Left renal cortex interstitium (tissue), 4 donors: ENCODE results near the gene RAB22A. TPM values are rescaled to one million over a fixed set of nuclear protein-coding genes. Genes with fewer than 3 reads are reported as not detected.
A peak's percentile ranks its signal among the peaks of the same experiment; 100 is the strongest.

Source experiments
- DNase-seq, 4 donors: peaks; one replicate each; pipeline ENCODE4 v3.0.0-alpha.2; 2013; ENCODE audit warnings: low read depth in 4 of 4, low spot score in 2 of 4, missing footprints in 1 of 4
- polyA plus RNA-seq, 4 donors: library from polyadenylated mRNA; unstranded; fragments of 120-200 nt; gene quantifications; one replicate each; pipeline ENCODE4 v1.2.1, GENCODE V29; 2013; ENCODE audit not compliant: insufficient read length in 4 of 4

The RAB22A gene
- polyA plus RNA-seq, 4 donors: 16.2 to 24.0 (median 19.1) TPM

- DNase-seq: no peak
Measured at GRCh38 chr20:58381627-58382026, 72.1 kb downstream of the RAB22A start.

- no peak for DNase-seq
Measured at GRCh38 chr20:58382096-58382495, 72.6 kb downstream of the RAB22A start.

GRCh38 chr20:58384821-58385220, 75.3 kb downstream of the RAB22A start:
- no peak for DNase-seq

- DNase-seq: no peak
Measured at GRCh38 chr20:58388028-58388601, 78.6 kb downstream of the RAB22A start.

- DNase-seq: peak; percentile 81 to 89 (median 86)
Measured at GRCh38 chr20:58388882-58389323, 79.4 kb downstream of the RAB22A start, which contains the start of gene VAPB. VAPB (plus strand) TSS chr20:58389229; CDS start chr20:58389460, 231 bp downstream.

GRCh38 chr20:58389324-58389967, 79.9 kb downstream of the RAB22A start:
- DNase-seq: no peak

- no peak for DNase-seq
Measured at GRCh38 chr20:58389968-58390658, 80.6 kb downstream of the RAB22A start.

- no peak for DNase-seq
Measured at GRCh38 chr20:58390659-58391035, 81.1 kb downstream of the RAB22A start.

- DNase-seq: no peak
Measured at GRCh38 chr20:58392286-58392685, 82.8 kb downstream of the RAB22A start.

GRCh38 chr20:58393299-58393698, 83.8 kb downstream of the RAB22A start:
- no peak for DNase-seq

- DNase-seq: no peak
Measured at GRCh38 chr20:58394801-58395200, 85.3 kb downstream of the RAB22A start.

- no peak for DNase-seq
Measured at GRCh38 chr20:58395604-58396003, 86.1 kb downstream of the RAB22A start.

GRCh38 chr20:58397429-58397828, 87.9 kb downstream of the RAB22A start:
- DNase-seq: no peak

- no peak for DNase-seq
Measured at GRCh38 chr20:58398254-58398653, 88.7 kb downstream of the RAB22A start.

GRCh38 chr20:58399926-58400325, 90.4 kb downstream of the RAB22A start:
- no peak for DNase-seq

GRCh38 chr20:58401162-58401561, 91.6 kb downstream of the RAB22A start:
- no peak for DNase-seq

- DNase-seq: no peak
Measured at GRCh38 chr20:58402305-58402704, 92.8 kb downstream of the RAB22A start.

- DNase-seq: no peak
Measured at GRCh38 chr20:58402827-58403226, 93.3 kb downstream of the RAB22A start.

- DNase-seq: no peak
Measured at GRCh38 chr20:58403272-58403671, 93.8 kb downstream of the RAB22A start.

- no peak for DNase-seq
Measured at GRCh38 chr20:58405504-58406291, 96.2 kb downstream of the RAB22A start.

GRCh38 chr20:58406422-58407001, 97.0 kb downstream of the RAB22A start:
- DNase-seq: no peak
